ENCODE data around the gene BEND7. TPM values are rescaled to one million over a fixed set of nuclear protein-coding genes. Genes with fewer than 3 reads are reported as not detected.
A peak's percentile ranks its signal among the peaks of the same experiment; 100 is the strongest.

BEND7 gene
- total and polyA plus RNA-seq, 2 of the 4 experiments (the other 2 are of a cell fraction) = 2.3 to 3.5 TPM

DNA sequence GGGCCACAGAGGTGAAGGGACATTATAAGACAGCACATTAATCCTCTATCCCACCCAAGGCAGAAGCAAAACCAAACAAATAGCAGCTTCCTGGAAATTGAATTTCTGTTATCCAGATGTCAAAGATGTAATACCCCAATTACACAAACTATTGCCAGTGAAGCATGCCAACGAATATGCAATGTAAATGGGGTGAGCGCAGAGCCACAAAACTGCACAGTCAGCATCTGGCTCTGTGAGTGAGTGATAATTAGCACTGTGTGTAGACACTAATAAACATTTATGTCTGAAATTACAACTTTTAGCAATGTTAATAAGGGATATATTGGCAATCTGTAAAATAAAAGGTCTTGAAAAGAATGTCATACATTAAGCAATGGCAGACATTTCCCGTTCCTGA, 3.2 kb downstream of the BEND7 start:
- H3K27me3 ChIP-seq (ENCODE audit: control insufficient read depth, insufficient read depth, low read length) = no peaks in the 10 kb centered on the region
- WGBS, 2 experiments (ENCODE audit: extremely low coverage in 2 of 2, insufficient read length in 1 of 2) = no CpG with 5 or more reads among the region's 3 CpGs
- ATAC-seq (ENCODE audit: low read depth) = no peak
- dilution Hi-C loops (cut with HindIII; ENCODE audit: low sequenced_read_pairs, unreplicated experiment) = no loop called here
- H3K9ac ChIP-seq (ENCODE audit: low read depth, low read length) = no peak overlapping the region
- H3K79me1 ChIP-seq (ENCODE audit: low read depth in 1 of 2, low read length in 2 of 2) = peaks cover 3 to 15% of the 10 kb centered on the region in 2 experiments; a peak in 3 of 4 replicates
- in situ Hi-C loops (cut with MboI; ENCODE audit: low sequenced_read_pairs) = no loop called here
- no peak overlapping the region for H3K14ac ChIP-seq (replicated peaks; ENCODE audit: low read depth, low read length)
- H2BK120ac ChIP-seq (ENCODE audit: low read depth, low read length) = no peak overlapping the region
- intact Hi-C loops (cut with micrococcal nuclease) = no loop called here
- ChIA-PET CTCF (interaction anchor here (2.0 kb wide), 1 partner anchor 11 kb away, joined by 7 read pairs; no protein-coding TSS in a partner anchor), POLR2A (ENCODE audit: unreplicated experiment) (interaction anchor here (0.6 kb wide), 1 partner anchor 27 kb away, joined by 3 read pairs; no protein-coding TSS in a partner anchor)
- H4K5ac ChIP-seq (ENCODE audit: low read depth, low read length) = no peak overlapping the region
- no peak overlapping the region for H3K4me2 ChIP-seq (ENCODE audit: low read depth, low read length)
- no peak overlapping the region for H2BK5ac ChIP-seq (ENCODE audit: low read depth, low read length, poor library complexity, severe bottlenecking)
- no peak overlapping the region for H3K18ac ChIP-seq (ENCODE audit: low read depth, low read length)
- no peaks in the 10 kb centered on the region for H4K20me1 ChIP-seq (ENCODE audit: insufficient read depth, low read length)
- H3K56ac ChIP-seq (ENCODE audit: extremely low read depth, insufficient read depth, low read length) = no peak overlapping the region
- peaks cover 3% of the 10 kb centered on the region; the same call in 1 of the 2 replicates for H3K4me1 ChIP-seq (ENCODE audit: control insufficient read depth, insufficient read depth, low read length)
- TF ChIP-seq FOS (IDR thresholded peaks at IDR 0.05; ENCODE audit: low read depth, low read length) (no peak), POLR2A (IDR thresholded peaks at IDR 0.05; ENCODE audit: low read depth, low read length) (no peak), RFX5 (IDR thresholded peaks at IDR 0.05; ENCODE audit: low read depth, low read length) (no peak), MAFK (IDR thresholded peaks at IDR 0.05; ENCODE audit: low read depth, low read length) (peak; percentile 96)
- TF ChIP-seq, protein P1, sequence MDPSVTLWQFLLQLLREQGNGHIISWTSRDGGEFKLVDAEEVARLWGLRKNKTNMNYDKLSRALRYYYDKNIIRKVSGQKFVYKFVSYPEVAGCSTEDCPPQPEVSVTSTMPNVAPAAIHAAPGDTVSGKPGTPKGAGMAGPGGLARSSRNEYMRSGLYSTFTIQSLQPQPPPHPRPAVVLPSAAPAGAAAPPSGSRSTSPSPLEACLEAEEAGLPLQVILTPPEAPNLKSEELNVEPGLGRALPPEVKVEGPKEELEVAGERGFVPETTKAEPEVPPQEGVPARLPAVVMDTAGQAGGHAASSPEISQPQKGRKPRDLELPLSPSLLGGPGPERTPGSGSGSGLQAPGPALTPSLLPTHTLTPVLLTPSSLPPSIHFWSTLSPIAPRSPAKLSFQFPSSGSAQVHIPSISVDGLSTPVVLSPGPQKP (IDR thresholded peaks at IDR 0.05; ENCODE audit: borderline replicate concordance, low read depth, low read length) = no peak
- no peak overlapping the region for H3K23ac ChIP-seq (ENCODE audit: low read depth, low read length)
- H2AFZ ChIP-seq (replicated peaks; ENCODE audit: low read length, poor library complexity) = no peak overlapping the region
- no peak for DNase-seq
- no TSS peak for BruUV-seq (replicated peaks)
- H4K91ac ChIP-seq (ENCODE audit: insufficient read depth, low read depth, low read length) = no peak overlapping the region
- H3K9me1 ChIP-seq (ENCODE audit: insufficient read depth, low read length) = no peaks in the 10 kb centered on the region; the same call in none of the 2 replicates
- no peak overlapping the region for H3K4ac ChIP-seq (ENCODE audit: low read depth, low read length)
- no peak overlapping the region for H3K4me3 ChIP-seq (ENCODE audit: insufficient read depth, low read depth, low read length)
- no peaks in the 10 kb centered on the region for H3K9me3 ChIP-seq (ENCODE audit: control insufficient read depth, insufficient read depth, low read length)
- peaks cover 4% of the 10 kb centered on the region for H3K36me3 ChIP-seq (ENCODE audit: control insufficient read depth, insufficient read depth, low read length)
- no peak overlapping the region for H2AK9ac ChIP-seq (replicated peaks; ENCODE audit: low read depth, low read length, poor library complexity)
- no peak overlapping the region for H4K8ac ChIP-seq (ENCODE audit: low read depth in 2 of 2, low read length in 2 of 2)
- H3K27ac ChIP-seq (ENCODE audit: insufficient read depth, low read length) = no peak overlapping the region
- no peak overlapping the region for H2AK5ac ChIP-seq (ENCODE audit: low read depth, low read length)
- H2BK20ac ChIP-seq (ENCODE audit: low read depth, low read length) = no peak overlapping the region
- H2BK15ac ChIP-seq (ENCODE audit: low read depth, low read length) = no peak overlapping the region

Data from IMR-90 (cell line).